Measurements from ENCODE around the gene BCAS3.

Gene BCAS3

DNA sequence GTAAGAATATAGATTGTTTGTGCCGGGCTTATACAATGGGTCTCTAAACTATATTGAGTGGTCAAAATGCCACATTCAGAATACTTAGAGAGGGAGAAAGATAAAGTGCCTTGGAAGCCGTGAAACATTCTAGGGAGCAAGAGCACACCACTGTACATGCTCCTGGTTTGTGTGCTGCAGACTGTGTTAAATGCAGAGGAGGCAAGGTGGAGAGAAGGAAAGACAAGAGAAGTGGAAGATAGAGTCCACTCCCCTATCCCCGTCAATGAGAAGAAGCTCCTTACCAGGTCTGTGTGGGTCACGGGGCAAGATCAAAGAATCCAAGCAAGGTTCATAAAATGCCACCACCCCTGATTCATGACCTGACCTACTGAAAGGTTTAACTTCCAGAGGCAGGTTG is 454.9 kb downstream of the BCAS3 start:
- no peak for DNase-seq (ENCODE audit: low read depth)
- no peak overlapping the region for H3K4me3 ChIP-seq (ENCODE audit: low read depth, low read length)
- TF ChIP-seq CTCF (IDR thresholded peaks at IDR 0.05; ENCODE audit: insufficient read depth, low read depth, low read length, missing control alignments): no peak

- TF ChIP-seq CTCF (IDR thresholded peaks at IDR 0.05; ENCODE audit: insufficient read depth, low read depth, low read length, missing control alignments): no peak
- DNase-seq (ENCODE audit: low read depth): no peak
- no peak overlapping the region for H3K4me3 ChIP-seq (ENCODE audit: low read depth, low read length)
Measured at GRCh38 chr17:61133853-61134252, 456.2 kb downstream of the BCAS3 start.

DNA sequence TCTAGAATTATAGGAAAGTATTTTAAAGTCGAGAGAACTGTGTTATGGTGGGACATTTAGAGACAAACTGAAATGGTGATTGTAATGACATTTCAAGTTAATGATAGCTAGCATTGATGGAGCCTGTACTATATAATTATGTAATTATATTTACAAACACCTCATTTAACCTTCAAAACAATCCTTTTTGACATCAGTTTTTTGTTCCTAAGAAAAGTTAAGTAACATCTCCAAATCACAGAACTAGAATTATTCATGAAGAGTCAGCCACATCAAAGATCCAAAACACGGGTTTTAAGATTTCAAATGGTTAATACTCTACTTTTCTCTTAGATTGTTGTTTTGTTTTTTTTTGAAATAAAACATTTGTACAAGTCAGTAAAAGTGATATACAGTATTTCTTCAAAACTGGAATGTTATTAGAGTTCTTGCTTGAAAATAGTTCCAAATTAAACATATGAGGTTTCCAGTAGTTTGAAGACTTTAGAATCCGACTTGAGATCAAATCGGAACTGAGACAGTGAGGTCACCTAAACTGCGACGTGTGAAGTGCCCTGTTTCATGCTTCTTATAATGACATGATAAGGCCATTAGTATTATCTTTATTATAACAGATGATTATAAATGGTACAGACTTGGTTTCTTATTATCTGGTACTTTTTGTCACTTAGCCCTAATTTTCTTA is 457.0 kb downstream of the BCAS3 start:
- no peak for DNase-seq (ENCODE audit: low read depth)
- no peak for TF ChIP-seq CTCF (IDR thresholded peaks at IDR 0.05; ENCODE audit: insufficient read depth, low read depth, low read length, missing control alignments)
- H3K4me3 ChIP-seq (ENCODE audit: low read depth, low read length): no peak overlapping the region

- no peak for DNase-seq (ENCODE audit: low read depth)
- no peak for TF ChIP-seq CTCF (IDR thresholded peaks at IDR 0.05; ENCODE audit: insufficient read depth, low read depth, low read length, missing control alignments)
Measured at GRCh38 chr17:61135782-61136181, 458.1 kb downstream of the BCAS3 start.

DNA sequence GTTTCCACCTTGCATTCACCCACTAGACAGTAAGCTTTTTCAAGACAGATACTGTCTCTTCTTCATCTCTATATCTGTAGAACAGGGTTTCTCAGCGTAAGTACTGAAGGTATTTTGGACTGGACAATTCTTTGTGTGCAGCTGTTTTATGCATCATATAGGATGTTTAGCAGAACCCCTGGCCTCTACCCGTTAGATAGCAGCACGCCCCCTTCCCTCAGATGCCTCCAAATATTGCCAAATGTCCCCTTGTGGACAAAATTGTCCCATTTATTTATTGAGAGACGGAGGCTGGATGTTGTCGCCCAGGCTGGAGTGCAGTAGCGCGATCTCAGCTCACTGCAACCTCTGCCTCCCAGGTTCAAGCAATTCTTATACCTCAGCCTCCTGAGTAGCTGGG is 458.6 kb downstream of the BCAS3 start:
- no peak for DNase-seq (ENCODE audit: low read depth)
- no peak for TF ChIP-seq CTCF (IDR thresholded peaks at IDR 0.05; ENCODE audit: insufficient read depth, low read depth, low read length, missing control alignments)
- no peak overlapping the region for H3K4me3 ChIP-seq (ENCODE audit: low read depth, low read length)

More at GRCh38 chr17:61135782-61136181, 458.1 kb downstream of the BCAS3 start:
- no peak overlapping the region for H3K4me3 ChIP-seq (ENCODE audit: low read depth, low read length)

GRCh38 chr17:61139219-61139618 is 461.6 kb downstream of the BCAS3 start:
- no peak overlapping the region for H3K4me3 ChIP-seq (ENCODE audit: low read depth, low read length)
- no peak for TF ChIP-seq CTCF (IDR thresholded peaks at IDR 0.05; ENCODE audit: insufficient read depth, low read depth, low read length, missing control alignments)
- peak; percentile 80 for DNase-seq (ENCODE audit: low read depth)

All from GM12865 (cell line).